Measurements from ENCODE around the gene ITSN1.
"Not testable (repeated sequence)": the region's sequence is repeated elsewhere in the genome, so short reads cannot be mapped to it uniquely, and the experiment has no call there.

ITSN1 gene

DNA sequence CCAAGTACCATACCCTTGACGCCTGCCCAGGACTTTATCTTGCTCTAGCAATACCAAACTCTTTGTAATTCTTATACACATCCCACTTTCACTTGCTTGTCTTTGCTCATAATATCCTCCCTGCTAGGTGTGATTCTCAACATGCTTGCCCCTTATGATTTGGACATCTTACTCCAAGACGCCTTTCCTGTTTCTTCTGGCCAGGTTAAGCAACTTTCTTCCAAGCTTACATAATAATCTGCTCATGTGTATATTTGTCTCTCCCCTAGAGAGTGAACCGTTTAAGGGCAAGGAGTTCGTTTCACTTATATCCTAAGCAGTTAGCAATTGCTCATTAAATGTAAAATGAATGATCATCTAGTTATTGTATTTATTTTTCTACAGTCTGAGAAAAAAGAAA is 22.6 kb upstream of the ITSN1 start:
- TF ChIP-seq, protein P1, sequence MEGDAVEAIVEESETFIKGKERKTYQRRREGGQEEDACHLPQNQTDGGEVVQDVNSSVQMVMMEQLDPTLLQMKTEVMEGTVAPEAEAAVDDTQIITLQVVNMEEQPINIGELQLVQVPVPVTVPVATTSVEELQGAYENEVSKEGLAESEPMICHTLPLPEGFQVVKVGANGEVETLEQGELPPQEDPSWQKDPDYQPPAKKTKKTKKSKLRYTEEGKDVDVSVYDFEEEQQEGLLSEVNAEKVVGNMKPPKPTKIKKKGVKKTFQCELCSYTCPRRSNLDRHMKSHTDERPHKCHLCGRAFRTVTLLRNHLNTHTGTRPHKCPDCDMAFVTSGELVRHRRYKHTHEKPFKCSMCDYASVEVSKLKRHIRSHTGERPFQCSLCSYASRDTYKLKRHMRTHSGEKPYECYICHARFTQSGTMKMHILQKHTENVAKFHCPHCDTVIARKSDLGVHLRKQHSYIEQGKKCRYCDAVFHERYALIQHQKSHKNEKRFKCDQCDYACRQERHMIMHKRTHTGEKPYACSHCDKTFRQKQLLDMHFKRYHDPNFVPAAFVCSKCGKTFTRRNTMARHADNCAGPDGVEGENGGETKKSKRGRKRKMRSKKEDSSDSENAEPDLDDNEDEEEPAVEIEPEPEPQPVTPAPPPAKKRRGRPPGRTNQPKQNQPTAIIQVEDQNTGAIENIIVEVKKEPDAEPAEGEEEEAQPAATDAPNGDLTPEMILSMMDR (IDR thresholded peaks at IDR 0.05; ENCODE audit: low read depth, low read length, missing control alignments) = no peak
- DNase-seq = no peak
- H3K27ac ChIP-seq = no peak overlapping the region

DNA sequence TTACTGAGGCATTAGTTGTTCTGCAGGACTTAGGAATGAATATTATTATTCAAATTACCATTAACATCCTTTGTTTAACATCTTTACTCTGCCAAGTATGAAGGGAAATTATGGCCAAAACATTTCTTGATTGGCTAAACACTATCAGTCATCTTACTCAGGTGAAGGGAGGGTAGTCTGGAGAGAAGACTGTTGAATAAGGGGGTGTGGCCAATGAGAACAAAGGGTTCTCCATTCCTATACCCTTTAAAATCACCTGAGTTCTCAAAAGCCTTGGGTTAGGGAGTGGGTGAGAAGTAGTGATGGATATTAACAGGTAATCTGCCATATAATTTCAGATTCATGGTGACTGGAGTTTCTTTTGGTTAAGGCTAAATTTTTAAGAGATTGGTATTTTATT is 20.0 kb upstream of the ITSN1 start:
- no peak for DNase-seq
- TF ChIP-seq, protein P1 (IDR thresholded peaks at IDR 0.05; ENCODE audit: low read depth, low read length, missing control alignments) = no peak
- peaks cover 10% of the 10 kb centered on the region for H3K36me3 ChIP-seq (replicated peaks)
- in situ Hi-C loops (cut with HindIII; ENCODE audit: low pct_ligation_motif_present, low sequenced_read_pairs) = no loop called here
- H3K27me3 ChIP-seq (replicated peaks) = no peaks in the 10 kb centered on the region
- no peak overlapping the region for H3K4me3 ChIP-seq (ENCODE audit: low read depth, low read length)
- H3K27ac ChIP-seq = no peak overlapping the region

More for the DNA sequence above, 22.6 kb upstream of the ITSN1 start:
- H3K27me3 ChIP-seq (replicated peaks) = no peaks in the 10 kb centered on the region
- in situ Hi-C loops (cut with HindIII; ENCODE audit: low pct_ligation_motif_present, low sequenced_read_pairs) = no loop called here
- H3K36me3 ChIP-seq (replicated peaks) = peaks cover 13% of the 10 kb centered on the region
- H3K4me3 ChIP-seq (ENCODE audit: low read depth, low read length) = no peak overlapping the region

DNA sequence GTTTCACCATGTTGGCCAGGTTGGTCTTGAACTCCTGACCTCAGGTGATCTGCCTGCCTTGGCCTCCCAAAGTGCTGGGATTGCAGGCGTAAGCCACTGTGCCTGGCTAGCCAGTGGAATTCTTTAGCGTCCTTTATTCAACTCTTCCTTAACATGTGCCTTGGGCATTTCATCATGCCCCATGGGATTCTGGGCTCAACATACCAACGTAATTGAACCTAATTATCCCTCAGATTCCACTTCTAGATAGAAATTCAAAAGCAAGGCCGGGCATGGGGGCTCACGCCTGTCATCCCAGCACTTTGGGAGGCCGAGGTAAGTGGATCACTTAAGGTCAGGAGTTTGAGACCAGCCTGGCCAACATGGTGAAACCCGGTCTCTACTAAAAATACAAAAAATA is 16.1 kb upstream of the ITSN1 start:
- H3K36me3 ChIP-seq (replicated peaks) = peaks cover 21% of the 10 kb centered on the region
- in situ Hi-C loops (cut with HindIII; ENCODE audit: low pct_ligation_motif_present, low sequenced_read_pairs); H3K4me3 ChIP-seq (ENCODE audit: low read depth, low read length); DNase-seq; H3K27me3 ChIP-seq (replicated peaks); H3K27ac ChIP-seq: not testable (repeated sequence)

DNA sequence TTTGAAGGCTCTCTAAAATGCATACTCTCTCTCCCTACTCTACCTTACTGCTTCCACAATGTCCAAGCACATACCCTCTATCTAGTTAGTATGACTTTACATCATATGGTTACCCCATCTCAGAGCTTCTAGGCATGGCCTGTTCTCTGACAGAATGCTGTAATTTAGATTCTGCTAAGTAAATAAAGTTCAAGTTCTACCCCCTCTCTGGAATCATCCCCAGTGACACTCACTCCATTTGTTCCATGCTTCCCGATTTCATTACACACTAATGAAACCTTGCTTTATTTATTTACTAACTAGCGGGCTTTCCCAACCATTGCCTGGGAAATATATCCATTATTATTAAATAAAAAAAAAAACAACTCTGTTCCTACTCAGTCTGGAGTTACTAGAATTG is 8.0 kb upstream of the ITSN1 start:
- Histone ChIP-seq H3K36me3 (replicated peaks) (peaks cover 13% of the 10 kb centered on the region), H3K27ac (no peak overlapping the region), H3K4me3 (ENCODE audit: low read depth, low read length) (no peak overlapping the region), H3K27me3 (replicated peaks) (no peaks in the 10 kb centered on the region)
- in situ Hi-C loops (cut with HindIII; ENCODE audit: low pct_ligation_motif_present, low sequenced_read_pairs) = no loop called here
- TF ChIP-seq, protein P1 (IDR thresholded peaks at IDR 0.05; ENCODE audit: low read depth, low read length, missing control alignments) = no peak
- no peak for DNase-seq

DNA sequence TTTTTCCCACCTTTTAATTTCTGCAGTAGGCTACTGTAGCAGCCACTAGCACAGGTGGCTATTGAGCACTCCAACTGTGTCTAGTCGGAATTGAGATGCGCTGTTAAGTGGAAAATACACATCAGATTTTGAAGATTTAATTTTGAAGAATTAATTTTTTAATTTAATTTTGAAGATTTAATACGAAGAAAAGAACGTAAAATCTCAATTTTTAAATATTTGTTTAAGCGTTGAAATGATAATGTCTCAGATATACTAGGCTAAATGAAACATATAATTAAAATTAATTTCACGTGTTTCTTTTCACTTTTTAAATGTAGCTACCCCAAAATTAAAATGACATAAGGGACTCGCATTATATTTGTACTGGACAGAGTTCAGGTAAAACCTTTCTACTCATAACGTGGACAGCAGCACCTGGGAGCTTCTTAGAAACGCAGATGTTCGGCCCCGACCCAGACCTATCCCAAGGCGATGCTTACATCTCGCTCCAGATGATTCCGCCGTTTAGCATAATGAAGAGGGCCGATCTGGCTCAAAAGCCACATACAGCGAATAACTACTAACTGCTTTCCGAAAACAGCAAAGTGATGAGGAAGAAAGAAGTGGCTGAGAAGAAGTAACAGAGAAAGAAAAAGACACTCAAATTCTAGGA is 1.5 kb upstream of the ITSN1 start:
- Histone ChIP-seq H3K27me3 (replicated peaks) (no peaks in the 10 kb centered on the region), H3K36me3 (replicated peaks) (no peaks in the 10 kb centered on the region), H3K27ac (peak overlapping the region; percentile 77), H3K4me3 (ENCODE audit: low read depth, low read length) (peak overlapping the region; percentile 94)
- in situ Hi-C loops (cut with HindIII; ENCODE audit: low pct_ligation_motif_present, low sequenced_read_pairs) = no loop called here
- TF ChIP-seq, protein P1 (IDR thresholded peaks at IDR 0.05; ENCODE audit: low read depth, low read length, missing control alignments) = no peak
- no peak for DNase-seq

DNA sequence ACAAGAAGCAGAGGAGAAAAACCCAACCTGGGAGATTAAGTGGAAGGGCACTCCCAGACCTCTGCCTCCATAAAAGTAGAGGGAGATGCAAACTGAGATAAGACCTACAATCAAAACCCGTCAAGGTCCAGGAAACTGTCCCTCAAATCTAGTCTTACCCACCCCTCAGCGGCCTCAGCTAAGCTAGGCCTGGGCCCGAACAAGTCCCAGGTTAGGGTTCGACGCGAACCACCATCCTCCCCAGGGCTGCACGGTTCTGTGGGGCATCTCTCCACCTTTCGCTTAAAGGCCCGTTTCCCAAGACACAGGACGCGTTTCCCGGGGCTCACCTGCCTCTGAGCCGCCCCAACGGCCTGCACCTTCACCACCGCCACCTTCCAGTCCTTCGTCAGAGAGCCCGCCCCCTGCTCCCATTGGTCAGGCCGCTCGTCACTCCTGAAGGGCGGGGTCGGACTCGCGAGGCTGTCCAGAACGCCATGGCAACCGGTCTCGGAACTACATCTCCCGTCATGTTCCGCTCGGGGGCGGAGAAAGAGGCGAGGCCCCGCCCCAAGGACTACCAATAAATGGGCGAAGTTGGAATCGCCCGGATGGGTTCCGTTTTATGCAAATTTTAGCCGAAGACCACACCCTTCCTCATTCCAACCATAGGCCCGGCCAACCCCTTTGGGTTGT is 812 bp upstream of the ITSN1 start, which contains the start of gene CRYZL1:
CRYZL1 (minus strand) TSS at position 390 of the 675 bp plus-strand sequence. CDS start 10,190 bp downstream, outside the sequence.
- peak within 1 kb of the TSS; percentile 77 for H3K27ac ChIP-seq
- TF ChIP-seq, protein P1 (IDR thresholded peaks at IDR 0.05; ENCODE audit: low read depth, low read length, missing control alignments) = no peak
- peak within 1 kb of the TSS; percentile 94 for H3K4me3 ChIP-seq (ENCODE audit: low read depth, low read length)
- in situ Hi-C loops (cut with HindIII; ENCODE audit: low pct_ligation_motif_present, low sequenced_read_pairs) = no loop called here
- no peaks in the 10 kb centered on the region for H3K27me3 ChIP-seq (replicated peaks)
- DNase-seq = peak; percentile 100
- no peaks in the 10 kb centered on the region for H3K36me3 ChIP-seq (replicated peaks)
